Stimulated activated CD8-positive, alpha-beta memory T cell treated with anti-CD3 and anti-CD28 coated beads, Interleukin-15, amount 100 ng/mL, for 24 hours (primary cell): Measurements from ENCODE around the gene PKD2L2.
"Not testable (repeated sequence)": the region's sequence is repeated elsewhere in the genome, so short reads cannot be mapped to it uniquely, and the experiment has no call there.

Experiments used
- DNase-seq: peaks from one replicate; pipeline ENCODE4 v3.0.0-alpha.2; 2020; ENCODE audit warnings: low read depth

Gene PKD2L2

DNA sequence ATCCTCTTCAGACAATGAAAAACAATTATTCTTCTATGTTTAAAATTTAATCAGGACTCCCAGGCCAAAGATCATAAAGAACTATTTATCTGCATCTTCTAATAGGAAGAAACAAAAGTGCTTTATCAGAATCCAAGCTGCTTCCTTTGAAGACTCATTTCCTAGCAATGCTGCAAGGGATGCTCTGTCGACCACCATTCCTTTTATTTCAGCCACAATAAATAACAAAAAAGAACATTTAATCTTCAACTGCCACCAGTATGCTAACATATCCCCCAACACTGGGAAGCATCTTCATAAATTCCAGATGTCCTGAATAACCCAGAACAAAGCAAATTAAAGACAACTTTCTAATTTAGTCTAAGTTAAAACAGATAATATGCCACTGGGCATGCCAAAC is 68.7 kb downstream of the PKD2L2 start:
- DNase-seq, result no peak

DNA sequence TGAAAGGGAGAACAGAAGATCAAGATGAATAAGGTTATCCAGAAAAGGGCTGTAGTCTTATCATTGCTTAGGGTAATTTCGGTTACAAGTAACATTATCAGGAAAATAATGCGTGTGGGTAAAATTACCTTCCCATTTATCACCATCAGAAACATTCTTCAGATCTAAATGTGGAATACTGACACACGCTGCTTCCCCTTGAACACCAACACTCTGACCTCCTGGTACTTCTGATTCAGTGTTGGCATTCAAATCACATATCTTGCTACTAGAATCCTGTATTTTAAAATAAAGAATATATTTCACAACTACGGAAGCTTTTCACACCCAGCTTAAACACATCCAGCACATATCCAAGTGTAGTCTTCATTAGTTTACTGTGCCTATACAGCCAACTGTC is 70.2 kb downstream of the PKD2L2 start:
- DNase-seq, result no peak

DNA sequence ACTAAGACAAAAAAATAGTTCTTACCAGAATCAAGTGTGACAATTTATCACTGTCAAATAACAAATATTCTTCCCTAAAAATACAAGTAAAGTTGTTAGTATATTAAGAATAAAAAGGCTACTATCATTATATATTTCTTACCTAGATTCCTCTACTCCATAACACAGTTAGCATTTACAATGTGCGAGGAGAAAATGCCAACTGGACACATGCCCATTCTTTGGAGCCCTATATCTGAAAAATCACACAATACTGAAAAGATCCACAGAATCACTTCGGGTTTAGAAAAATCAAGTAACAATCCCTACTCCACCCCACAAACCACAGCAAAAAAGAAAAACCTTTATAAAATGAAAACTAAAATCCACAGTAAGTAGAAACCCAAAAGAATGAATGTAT is 70.9 kb downstream of the PKD2L2 start:
- no peak for DNase-seq

DNA sequence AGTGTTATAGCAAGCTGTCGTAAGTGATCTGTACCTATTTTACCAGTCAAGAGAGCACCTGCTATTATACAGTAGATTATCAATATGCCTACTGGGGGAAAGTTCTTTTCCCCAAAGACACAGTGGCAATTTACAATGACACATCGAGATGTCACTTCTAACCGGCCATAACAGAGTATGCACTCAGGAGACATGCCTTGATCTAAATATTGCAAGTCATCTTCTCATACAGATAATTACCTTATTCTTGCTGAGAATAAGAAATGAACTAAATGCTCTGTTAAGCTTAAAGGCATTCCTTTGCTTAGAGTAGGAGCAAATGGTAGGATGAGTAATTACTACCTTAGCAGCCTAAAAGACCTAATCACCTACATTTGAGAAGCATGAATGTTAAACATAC is 71.6 kb downstream of the PKD2L2 start:
- no peak for DNase-seq

DNA sequence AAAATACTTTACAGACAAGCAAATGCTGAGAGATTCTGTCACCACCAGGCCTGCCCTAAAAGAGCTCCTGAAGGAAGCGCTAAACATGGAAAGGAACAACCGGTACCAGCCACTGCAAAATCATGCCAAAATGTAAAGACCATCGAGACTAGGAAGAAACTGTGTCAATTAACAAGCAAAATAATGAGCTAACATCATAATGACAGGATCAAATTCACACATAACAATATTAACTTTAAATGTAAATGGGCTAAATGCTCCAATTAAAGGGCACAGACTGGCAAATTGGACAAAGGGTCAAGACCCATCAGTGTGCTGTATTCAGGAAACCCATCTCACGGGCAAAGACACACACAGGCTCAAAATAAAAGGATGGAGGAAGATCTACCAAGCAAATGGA is 81.1 kb downstream of the PKD2L2 start:
- DNase-seq, result not testable (repeated sequence)

DNA sequence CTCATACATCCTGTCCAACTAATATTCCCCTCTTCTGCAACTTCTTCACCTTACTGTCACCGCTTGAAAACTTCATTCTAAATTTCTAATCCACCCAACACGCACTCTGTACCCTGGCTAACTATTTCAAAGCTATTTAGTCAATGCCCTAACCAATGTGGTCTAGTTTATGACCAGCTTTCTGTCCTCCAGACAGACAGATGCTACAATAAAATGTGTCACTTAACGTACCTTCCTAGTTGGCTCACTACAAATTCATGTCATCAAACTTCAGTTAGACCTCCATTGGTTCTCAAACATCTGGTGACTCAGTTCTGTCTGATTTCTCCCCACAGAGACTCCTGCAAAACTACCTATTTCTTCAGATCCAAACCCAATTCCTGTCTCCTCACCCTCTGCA is 86.0 kb downstream of the PKD2L2 start:
- DNase-seq, result no peak

DNA sequence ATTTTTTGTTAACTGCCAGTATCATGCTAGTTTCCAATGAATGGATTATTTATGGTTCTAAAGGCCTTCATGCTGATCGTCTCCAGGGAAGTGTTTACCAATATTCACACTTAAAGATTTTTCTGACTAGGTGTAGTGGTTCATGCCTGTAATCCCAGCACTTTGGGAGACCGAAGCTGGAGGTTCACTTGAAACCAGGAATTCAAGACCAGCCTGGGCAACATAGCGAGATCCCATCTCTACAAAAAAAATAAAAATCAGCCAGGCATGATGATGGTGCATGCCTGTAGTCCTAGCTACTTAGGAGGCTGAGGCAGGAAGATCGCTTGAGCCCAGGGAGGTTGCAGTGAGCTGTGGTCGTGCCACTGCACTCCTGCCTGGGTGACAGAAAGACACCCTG is 100.2 kb downstream of the PKD2L2 start:
- DNase-seq, result no peak
